ENCODE data around the gene MID2. TPM values are rescaled to one million over a fixed set of nuclear protein-coding genes. Genes with fewer than 3 reads are reported as not detected.
"Not testable (repeated sequence)": the region's sequence is repeated elsewhere in the genome, so short reads cannot be mapped to it uniquely, and the experiment has no call there.

Gene MID2
- total and polyA plus RNA-seq, 8 donors: 0.58 to 162 (median 10.0) TPM

- TF ChIP-seq CTCF (IDR thresholded peaks at IDR 0.05) (no peak), EP300 (IDR thresholded peaks at IDR 0.05) (no peak), POLR2A (IDR thresholded peaks at IDR 0.05) (no peak), POLR2AphosphoS5 (IDR thresholded peaks at IDR 0.05) (no peak)
- Histone ChIP-seq H3K27me3 (peaks cover 0 to 11% (median 0%) of the 10 kb centered on the region in 3 donors), H3K4me3 (no peak overlapping the region), H3K27ac (no peak overlapping the region), H3K9me3 (no peaks in the 10 kb centered on the region), H3K4me1 (no peaks in the 10 kb centered on the region), H3K36me3 (peaks cover 0 to 9% (median 3%) of the 10 kb centered on the region in 4 donors)
- intact Hi-C loops (cut with DNase I; ENCODE audit: low total_unique reads): no loop called here
- no peak for DNase-seq
- WGBS, 5 donors: 74 to 90% (median 82%) methylated on average over 2 of the region's 2 CpGs
Measured at GRCh38 chrX:107851215-107851614, 25.5 kb downstream of the MID2 start.

DNA sequence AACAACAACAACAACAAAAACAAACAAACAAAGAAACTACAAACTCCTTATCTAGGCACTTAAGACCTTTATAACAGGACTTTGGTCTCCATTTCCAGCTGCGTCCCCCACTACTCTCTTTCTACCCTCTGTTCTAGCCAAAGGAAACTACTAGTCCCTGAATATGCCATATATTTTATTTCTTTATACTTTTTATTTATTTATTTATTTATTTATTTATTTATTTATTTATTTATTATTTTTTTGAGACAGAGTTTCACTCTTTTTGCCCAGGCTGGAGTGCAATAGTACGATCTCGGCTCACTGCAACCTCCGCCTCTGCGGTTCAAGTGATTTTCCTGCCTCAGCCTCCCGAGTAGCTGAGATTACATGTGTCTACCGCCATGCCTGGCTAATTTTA lies 26.0 kb downstream of the MID2 start:
- H3K4me3 ChIP-seq; H3K9me3 ChIP-seq; DNase-seq; H3K4me1 ChIP-seq; H3K36me3 ChIP-seq; intact Hi-C loops (cut with DNase I; ENCODE audit: low total_unique reads); H3K27ac ChIP-seq: not testable (repeated sequence)
- peaks cover 0 to 11% (median 0%) of the 10 kb centered on the region in 3 donors for H3K27me3 ChIP-seq
- 87 to 98% (median 95%) methylated on average over 7 of the region's 7 CpGs for WGBS, 5 donors

- TF ChIP-seq POLR2A (IDR thresholded peaks at IDR 0.05) (no peak), CTCF (IDR thresholded peaks at IDR 0.05) (no peak), POLR2AphosphoS5 (IDR thresholded peaks at IDR 0.05) (no peak), EP300 (IDR thresholded peaks at IDR 0.05) (no peak)
- Histone ChIP-seq H3K27ac (no peak overlapping the region), H3K27me3 (peaks cover 0 to 3% (median 0%) of the 10 kb centered on the region in 3 donors), H3K9me3 (no peaks in the 10 kb centered on the region), H3K4me1 (no peaks in the 10 kb centered on the region), H3K36me3 (peaks cover 0 to 9% (median 5%) of the 10 kb centered on the region in 4 donors), H3K4me3 (no peak overlapping the region)
- intact Hi-C loops (cut with DNase I; ENCODE audit: low total_unique reads): no loop called here
- DNase-seq: no peak
Measured at GRCh38 chrX:107856289-107856688, 30.6 kb downstream of the MID2 start.

- WGBS, 5 donors: 76 to 100% (median 98%) methylated on average over 4 to 5 of the region's 5 CpGs
- H3K27me3 ChIP-seq; intact Hi-C loops (cut with DNase I; ENCODE audit: low total_unique reads); H3K9me3 ChIP-seq; H3K4me3 ChIP-seq; DNase-seq; H3K36me3 ChIP-seq; H3K27ac ChIP-seq; H3K4me1 ChIP-seq: not testable (repeated sequence)
Measured at GRCh38 chrX:107857041-107857440, 31.4 kb downstream of the MID2 start.

GRCh38 chrX:107857837-107858236 lies 32.2 kb downstream of the MID2 start:
- intact Hi-C loops (cut with DNase I; ENCODE audit: low total_unique reads): no loop called here
- DNase-seq: no peak
- Histone ChIP-seq H3K4me1 (no peaks in the 10 kb centered on the region), H3K9me3 (no peaks in the 10 kb centered on the region), H3K27me3 (peaks cover 0 to 3% (median 0%) of the 10 kb centered on the region in 3 donors), H3K27ac (no peak overlapping the region), H3K36me3 (peaks cover 0 to 9% (median 7%) of the 10 kb centered on the region in 4 donors), H3K4me3 (no peak overlapping the region)
- no peak for TF ChIP-seq POLR2AphosphoS5 (IDR thresholded peaks at IDR 0.05)
- TF ChIP-seq POLR2A (IDR thresholded peaks at IDR 0.05): no peak
- no peak for TF ChIP-seq EP300 (IDR thresholded peaks at IDR 0.05)
- TF ChIP-seq CTCF (IDR thresholded peaks at IDR 0.05): no peak
- WGBS, 5 donors: 71 to 98% (median 90%) methylated on average over 5 of the region's 5 CpGs
